ENCODE measurements around the gene GPR4.

GPR4 gene

GRCh38 chr19:45554481-45554880 is 47.5 kb downstream of the GPR4 start:
- no peak for DNase-seq (ENCODE audit: low read depth in 2 of 2)

GRCh38 chr19:45553464-45553863 is 48.5 kb downstream of the GPR4 start:
- DNase-seq (ENCODE audit: low read depth in 2 of 2): no peak

GRCh38 chr19:45547965-45548609 is 53.9 kb downstream of the GPR4 start:
- no peak for DNase-seq (ENCODE audit: low read depth in 2 of 2)

- DNase-seq (ENCODE audit: low read depth in 2 of 2): no peak
Observed at GRCh38 chr19:45547211-45547770, 54.7 kb downstream of the GPR4 start.

- DNase-seq (ENCODE audit: low read depth in 2 of 2): no peak
Observed at GRCh38 chr19:45542234-45542668, 59.8 kb downstream of the GPR4 start.
